ENCODE data around the gene RARG. TPM values are rescaled to one million over a fixed set of nuclear protein-coding genes. Genes with fewer than 3 reads are reported as not detected.

RARG gene
- polyA plus RNA-seq, 1 experiment, result 63.9 TPM

DNA sequence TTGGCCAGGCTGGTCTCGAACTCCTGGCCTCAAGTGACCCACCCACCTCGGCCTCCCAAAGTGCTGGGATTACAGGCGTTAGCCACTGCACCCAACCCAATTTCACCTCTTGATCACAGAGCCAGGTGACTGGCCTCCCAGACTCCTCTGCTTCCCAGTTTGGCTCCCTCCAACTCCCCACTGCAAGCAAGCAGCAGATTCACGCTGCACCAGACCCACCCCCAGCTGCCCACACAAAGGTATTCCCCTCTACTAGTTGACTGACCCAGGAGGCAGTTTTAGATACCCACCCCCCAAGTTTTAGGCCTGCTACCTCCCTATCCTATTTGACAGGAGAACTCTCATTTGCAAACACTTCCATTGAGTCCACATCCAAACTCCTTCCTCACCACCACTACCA is 5.2 kb downstream of the RARG start:
- TF ChIP-seq, protein P1, sequence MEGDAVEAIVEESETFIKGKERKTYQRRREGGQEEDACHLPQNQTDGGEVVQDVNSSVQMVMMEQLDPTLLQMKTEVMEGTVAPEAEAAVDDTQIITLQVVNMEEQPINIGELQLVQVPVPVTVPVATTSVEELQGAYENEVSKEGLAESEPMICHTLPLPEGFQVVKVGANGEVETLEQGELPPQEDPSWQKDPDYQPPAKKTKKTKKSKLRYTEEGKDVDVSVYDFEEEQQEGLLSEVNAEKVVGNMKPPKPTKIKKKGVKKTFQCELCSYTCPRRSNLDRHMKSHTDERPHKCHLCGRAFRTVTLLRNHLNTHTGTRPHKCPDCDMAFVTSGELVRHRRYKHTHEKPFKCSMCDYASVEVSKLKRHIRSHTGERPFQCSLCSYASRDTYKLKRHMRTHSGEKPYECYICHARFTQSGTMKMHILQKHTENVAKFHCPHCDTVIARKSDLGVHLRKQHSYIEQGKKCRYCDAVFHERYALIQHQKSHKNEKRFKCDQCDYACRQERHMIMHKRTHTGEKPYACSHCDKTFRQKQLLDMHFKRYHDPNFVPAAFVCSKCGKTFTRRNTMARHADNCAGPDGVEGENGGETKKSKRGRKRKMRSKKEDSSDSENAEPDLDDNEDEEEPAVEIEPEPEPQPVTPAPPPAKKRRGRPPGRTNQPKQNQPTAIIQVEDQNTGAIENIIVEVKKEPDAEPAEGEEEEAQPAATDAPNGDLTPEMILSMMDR (IDR thresholded peaks at IDR 0.05; ENCODE audit: insufficient read depth, low read depth, low read length), result no peak
- POLR2A ChIA-PET, result no interaction called here
- no peak for DNase-seq (ENCODE audit: low read depth)
- H3K36me3 ChIP-seq (ENCODE audit: control insufficient read depth, insufficient read depth, low read length), result no peaks in the 10 kb centered on the region
- H3K4me3 ChIP-seq (ENCODE audit: low read depth, low read length), result no peak overlapping the region
- no peaks in the 10 kb centered on the region for H3K27me3 ChIP-seq (ENCODE audit: control insufficient read depth, insufficient read depth, low read length)
- CTCF ChIA-PET, result no interaction called here

DNA sequence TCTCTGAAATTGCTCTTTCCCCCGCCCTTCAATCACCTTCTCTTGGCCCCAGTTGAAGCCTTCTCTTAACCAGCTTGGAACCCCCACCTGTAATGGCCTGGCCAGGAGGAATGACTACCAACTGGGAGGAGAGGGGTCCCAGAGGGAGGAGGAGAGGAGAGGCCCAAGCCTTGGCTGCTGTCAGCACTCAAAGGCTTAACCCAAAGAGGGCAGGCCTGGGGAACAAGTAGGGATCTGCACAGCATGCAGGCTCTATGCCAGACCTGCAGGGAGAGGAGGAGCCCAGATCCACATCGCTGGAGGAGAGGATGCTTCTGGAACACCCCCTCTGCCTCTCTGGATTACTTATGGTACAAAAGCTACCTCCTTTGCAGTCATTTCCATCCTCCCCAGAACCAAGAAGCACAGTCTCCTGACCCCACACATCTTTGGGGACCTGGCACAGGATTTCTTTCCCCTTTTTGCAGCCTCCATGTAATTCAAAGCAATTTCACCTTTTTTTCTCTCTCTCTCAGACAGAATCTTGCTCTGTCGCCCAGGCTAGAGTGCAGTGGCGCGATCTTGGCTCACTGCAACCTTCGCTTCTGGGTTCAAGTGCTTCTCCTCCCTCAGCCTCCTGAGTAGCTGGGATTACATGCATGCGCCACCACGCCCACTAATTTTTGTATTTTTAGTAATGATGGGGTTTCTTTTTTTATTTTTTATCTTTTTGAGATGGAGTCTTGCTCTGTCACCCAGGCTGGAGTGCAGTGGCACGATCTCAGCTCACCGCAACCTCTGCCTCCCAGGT is 6.2 kb downstream of the RARG start:
- DNase-seq (ENCODE audit: low read depth), result no peak
- Histone ChIP-seq H3K36me3 (ENCODE audit: control insufficient read depth, insufficient read depth, low read length) (no peaks in the 10 kb centered on the region), H3K27me3 (ENCODE audit: control insufficient read depth, insufficient read depth, low read length) (no peaks in the 10 kb centered on the region), H3K4me3 (ENCODE audit: low read depth, low read length) (no peak overlapping the region)
- CTCF ChIA-PET, result interaction anchor here (1.8 kb wide), 1 partner anchor 11 kb away, joined by 4 read pairs; no protein-coding TSS in a partner anchor
- POLR2A ChIA-PET, result no interaction called here
- TF ChIP-seq, protein P1 (IDR thresholded peaks at IDR 0.05; ENCODE audit: insufficient read depth, low read depth, low read length), result no peak

DNA sequence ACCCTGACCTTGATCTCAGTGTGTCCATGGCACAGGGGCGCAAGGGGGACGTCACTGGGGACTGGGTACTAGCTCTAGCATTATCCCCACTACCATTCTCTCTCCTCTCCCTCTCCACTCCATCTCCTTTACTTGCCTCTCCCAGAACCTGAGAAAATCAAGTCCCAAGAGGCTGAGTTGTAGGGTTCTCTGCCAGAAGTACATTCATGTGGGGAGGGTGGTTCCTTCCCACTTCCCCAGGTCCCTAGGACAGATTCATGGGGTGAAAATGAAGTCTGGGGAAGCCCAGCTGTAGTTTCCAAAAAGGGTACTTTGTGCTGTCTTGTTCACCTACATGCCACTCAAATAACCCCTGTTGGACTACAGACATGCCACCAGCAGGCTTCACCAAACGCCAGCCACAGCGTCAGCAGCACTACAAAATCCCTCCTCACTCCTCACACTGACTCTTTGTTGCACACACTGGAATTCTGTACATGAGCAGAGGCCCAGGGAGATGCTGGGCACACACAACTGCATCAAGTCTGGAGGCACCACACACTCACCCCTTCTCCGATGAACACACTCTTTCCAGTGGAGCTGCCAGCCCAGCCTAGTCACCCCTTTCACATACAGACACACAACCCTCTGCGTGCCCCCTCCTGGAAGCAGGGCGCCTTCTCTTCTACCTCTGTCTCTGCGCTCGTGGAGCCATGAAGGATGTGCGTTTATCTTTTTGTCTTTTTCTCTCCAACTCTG is 6.9 kb downstream of the RARG start:
- CTCF ChIA-PET, result interaction anchor here (0.8 to 1.8 kb wide), 2 partner anchors 8 to 11 kb away, joined by 3 to 4 read pairs; no protein-coding TSS in a partner anchor
- no peak overlapping the region for H3K4me3 ChIP-seq (ENCODE audit: low read depth, low read length)
- POLR2A ChIA-PET, result no interaction called here
- DNase-seq (ENCODE audit: low read depth), result no peak
- no peaks in the 10 kb centered on the region for H3K36me3 ChIP-seq (ENCODE audit: control insufficient read depth, insufficient read depth, low read length)
- TF ChIP-seq, protein P1 (IDR thresholded peaks at IDR 0.05; ENCODE audit: insufficient read depth, low read depth, low read length), result no peak
- no peaks in the 10 kb centered on the region for H3K27me3 ChIP-seq (ENCODE audit: control insufficient read depth, insufficient read depth, low read length)

DNA sequence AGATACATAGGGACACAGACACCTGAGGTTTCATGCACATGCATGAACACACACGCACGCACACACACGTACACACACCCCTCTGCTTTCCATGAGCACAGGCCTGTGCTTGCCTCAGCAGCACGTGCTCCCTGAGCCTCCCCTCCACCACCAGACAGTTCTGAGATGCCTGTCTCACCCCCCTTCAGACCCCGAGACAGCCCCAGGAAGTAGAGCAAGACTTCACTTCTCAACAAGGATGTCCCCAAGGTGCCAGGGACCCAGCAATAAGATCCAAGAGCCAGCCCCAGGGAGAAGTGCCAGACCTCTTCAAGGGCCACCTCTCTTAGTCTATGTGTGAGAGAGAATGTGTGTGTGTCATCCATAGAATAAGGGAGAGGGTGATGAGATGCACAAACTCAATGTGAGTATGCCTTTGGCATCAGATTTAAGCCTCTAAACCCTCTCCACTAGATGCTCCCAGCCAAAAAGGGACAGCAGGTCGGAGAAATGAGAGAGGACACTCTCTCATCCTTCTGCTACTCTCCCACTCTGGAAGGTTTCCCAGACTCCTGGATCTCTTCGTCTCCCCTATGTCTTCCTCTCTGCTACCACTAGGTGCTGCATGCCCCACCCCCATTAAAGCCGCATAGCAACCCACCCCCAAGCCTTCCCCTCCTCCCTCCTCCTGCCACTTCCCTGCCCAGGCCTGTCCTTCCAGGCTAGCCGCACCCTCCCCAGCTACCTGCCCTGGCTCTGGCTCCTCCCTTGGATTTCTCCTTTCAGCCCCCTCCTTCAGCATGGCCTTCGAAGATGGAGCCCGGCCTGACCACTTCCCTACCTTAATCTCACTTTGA is 7.7 kb downstream of the RARG start:
- no peak for DNase-seq (ENCODE audit: low read depth)
- H3K36me3 ChIP-seq (ENCODE audit: control insufficient read depth, insufficient read depth, low read length), result no peaks in the 10 kb centered on the region
- ChIA-PET CTCF (interaction anchor here (0.8 to 1.8 kb wide), 3 partner anchors 9 to 37 kb away, joined by 3 to 4 read pairs (median 3); no protein-coding TSS in a partner anchor), POLR2A (interaction anchor here (0.6 to 1.0 kb wide), 2 partner anchors 44 to 152 kb away, joined by 3 to 6 read pairs; partner anchors contain the start of gene ESPL1)
- H3K4me3 ChIP-seq (ENCODE audit: low read depth, low read length), result no peak overlapping the region
- H3K27me3 ChIP-seq (ENCODE audit: control insufficient read depth, insufficient read depth, low read length), result no peaks in the 10 kb centered on the region
- TF ChIP-seq, protein P1 (IDR thresholded peaks at IDR 0.05; ENCODE audit: insufficient read depth, low read depth, low read length), result peak; percentile 47

Measured in BJ (cell line).